HG03159 (cell line): ENCODE results near the gene PWWP2A.
"Not testable (repeated sequence)": the region's sequence is repeated elsewhere in the genome, so short reads cannot be mapped to it uniquely, and the experiment has no call there.

Experiments
- ATAC-seq: cut with Tn5 transposase; IDR thresholded peaks from one replicate; pipeline ENCODE4 v1.9.1; 2021; ENCODE audit warnings: mild to moderate bottlenecking, moderate library complexity; ENCODE audit not compliant: unreplicated experiment

The PWWP2A gene

DNA sequence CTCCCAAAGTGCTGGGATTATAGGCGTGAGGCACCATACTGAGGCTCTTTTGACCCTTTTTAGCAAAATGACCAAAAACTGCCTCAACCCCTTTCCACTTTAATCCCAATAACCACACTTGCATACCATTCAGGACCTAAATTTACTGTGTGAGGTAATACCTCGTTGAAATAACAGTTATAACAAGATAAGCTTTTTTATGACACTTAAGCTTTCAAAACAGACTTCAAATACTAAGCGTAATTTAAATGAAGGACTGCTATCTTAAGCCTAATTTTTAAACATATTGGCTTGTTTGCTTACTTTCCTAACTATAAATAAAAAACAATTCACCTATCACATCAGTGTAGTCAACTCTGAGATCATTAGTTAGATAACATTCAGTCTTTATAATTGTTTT, 37.8 kb downstream of the PWWP2A start:
- ATAC-seq: no peak

DNA sequence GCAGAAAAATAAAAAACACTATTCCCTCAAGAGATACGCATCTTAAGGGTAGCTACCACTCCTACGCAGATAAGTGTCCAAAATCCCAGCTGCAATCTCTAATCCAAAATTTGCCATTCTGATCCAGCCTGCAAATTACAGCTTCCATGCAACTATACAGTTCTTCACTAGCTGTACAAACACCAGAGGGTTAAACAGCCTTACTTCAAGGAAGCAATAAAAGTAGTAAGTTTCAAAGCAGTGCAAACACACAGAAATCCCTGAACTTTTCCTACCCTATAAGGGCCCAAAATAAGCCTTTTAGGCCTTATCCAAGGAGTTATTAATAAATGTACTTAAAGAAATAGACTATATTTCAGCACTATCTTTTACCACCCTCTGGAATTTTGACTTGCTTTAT, 39.5 kb downstream of the PWWP2A start:
- ATAC-seq: no peak

DNA sequence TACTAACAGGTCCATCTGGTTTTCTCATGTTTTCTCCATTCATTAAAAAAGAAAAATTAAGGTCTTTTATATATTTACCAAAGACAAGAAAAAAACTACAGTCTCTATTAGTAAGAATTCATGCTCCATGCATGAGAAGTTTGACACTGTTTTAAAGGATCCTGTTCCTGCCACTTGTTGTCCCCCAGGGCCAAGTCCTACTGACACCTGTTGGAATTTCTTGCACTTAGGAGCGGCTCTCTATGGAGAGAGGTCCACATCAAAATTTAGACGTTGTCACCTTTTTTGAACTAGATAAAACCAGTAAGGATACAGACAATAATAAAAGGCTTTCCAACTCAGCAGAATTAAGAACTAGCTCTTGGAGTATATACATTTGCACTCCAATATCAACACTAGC, 42.3 kb downstream of the PWWP2A start:
- ATAC-seq: no peak

DNA sequence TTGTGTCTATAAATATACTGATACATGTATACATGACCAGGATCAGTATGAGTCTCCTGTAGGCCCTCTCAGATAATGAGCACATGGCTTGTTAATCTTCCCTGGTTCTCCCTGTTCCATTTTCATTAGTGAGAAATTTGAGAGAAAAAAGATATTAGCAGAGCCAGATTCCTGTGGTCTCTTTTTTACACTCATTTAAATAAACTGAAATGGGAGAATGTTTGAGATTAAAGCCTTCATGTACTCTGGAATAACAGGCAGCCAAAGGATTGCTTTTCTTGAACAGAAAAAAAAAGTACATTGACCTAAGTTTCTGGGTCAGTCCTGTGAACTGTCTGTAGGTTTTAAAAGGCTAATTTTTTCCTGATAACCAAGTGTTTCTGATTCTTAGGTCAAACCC, 44.2 kb downstream of the PWWP2A start:
- ATAC-seq: no peak

GRCh38 chr5:160071916-160072315, 47.3 kb downstream of the PWWP2A start:
- ATAC-seq: no peak

DNA sequence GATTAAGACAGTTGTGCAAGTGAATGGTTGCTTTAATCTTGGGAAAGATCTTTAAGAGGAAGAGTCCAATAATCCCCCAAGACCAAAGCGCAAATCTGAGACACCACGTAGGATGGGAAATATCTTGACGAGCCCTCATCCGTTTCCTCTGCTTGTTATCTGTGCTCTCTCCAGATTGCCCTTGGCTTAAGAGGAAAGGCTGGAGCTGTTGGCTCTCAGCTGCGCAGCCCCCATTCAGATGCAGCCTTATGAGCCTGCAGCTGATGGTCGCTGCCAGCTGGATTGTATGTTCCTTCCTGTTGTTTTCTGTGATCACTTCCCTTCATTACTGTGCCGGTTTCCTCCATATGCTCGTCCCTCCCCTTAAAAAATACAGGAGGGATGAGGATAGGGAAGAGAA, 47.7 kb downstream of the PWWP2A start:
- no peak for ATAC-seq

- not testable (repeated sequence) for ATAC-seq
Measured at GRCh38 chr5:160069120-160069519, 50.1 kb downstream of the PWWP2A start.

DNA sequence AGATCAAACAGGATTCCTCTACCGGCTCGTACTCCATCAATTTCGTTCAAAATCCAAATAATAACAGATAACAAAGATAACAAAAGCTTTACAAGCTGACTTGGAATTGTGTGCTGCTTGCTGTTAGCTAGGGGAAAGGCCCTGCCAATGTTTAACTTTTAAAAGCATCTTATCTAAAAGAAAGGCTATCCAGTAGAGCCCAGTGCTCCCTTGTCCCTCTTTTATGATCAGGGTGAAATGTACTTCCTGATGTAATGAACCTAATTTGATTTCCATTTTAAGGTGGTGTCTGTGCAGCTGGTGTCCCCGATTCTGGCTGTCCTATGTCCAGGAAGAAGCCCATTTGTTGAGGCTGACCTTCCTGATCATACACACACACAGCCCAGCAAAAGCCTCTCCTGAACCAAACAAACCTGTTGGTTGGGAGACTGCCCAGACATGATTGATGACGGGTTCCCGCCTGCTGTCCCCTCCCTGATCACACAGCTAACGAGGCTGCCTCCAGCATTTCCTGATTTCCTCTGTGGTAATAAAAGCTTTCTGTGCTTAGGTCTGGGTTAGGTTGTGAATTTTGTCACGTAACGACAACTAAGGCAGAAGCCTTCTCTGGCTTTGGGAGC, 54.1 kb downstream of the PWWP2A start:
- ATAC-seq: no peak

GRCh38 chr5:160064417-160064810, 54.8 kb downstream of the PWWP2A start:
- ATAC-seq: no peak

GRCh38 chr5:160061770-160062169, 57.5 kb downstream of the PWWP2A start:
- no peak for ATAC-seq

GRCh38 chr5:160060001-160060400, 59.2 kb downstream of the PWWP2A start:
- no peak for ATAC-seq

DNA sequence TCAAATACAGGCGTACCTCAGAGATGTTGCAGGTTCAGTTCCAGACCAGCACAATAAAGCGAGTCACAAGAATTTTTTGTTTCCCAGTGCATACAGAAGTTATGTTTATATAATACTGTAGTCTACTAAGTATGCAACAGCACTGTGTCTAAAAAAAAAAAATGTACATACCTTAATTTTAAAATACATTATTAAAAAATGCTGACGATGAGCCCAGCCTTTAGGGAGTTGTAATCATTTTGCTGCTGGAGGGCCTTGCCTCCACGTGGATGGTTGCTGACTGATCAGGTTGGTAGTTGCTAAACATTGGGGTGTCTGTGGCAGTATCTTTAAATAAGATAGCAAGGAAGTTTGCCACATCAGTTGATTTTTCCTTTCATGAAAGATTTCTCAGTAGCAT, 62.0 kb downstream of the PWWP2A start:
- no peak for ATAC-seq

DNA sequence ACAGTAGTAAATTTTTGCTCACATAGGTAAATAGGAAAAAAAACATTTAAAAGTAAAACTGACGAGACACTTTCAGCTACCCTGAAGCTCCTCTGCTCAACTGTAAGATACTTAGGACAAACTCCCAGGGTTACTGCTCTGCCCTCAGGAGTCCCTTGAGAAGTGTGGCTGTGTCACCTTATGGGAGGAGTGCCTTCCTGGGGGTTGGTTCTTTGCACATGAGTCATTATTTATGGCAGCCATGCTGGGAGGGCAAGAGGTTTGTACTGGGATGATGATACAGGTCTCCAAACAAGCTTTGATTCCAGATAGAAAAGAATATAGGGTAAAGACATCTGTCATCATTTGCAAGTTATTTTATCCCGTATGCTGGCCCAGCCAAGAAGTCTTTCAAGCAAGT, 64.4 kb downstream of the PWWP2A start:
- no peak for ATAC-seq

DNA sequence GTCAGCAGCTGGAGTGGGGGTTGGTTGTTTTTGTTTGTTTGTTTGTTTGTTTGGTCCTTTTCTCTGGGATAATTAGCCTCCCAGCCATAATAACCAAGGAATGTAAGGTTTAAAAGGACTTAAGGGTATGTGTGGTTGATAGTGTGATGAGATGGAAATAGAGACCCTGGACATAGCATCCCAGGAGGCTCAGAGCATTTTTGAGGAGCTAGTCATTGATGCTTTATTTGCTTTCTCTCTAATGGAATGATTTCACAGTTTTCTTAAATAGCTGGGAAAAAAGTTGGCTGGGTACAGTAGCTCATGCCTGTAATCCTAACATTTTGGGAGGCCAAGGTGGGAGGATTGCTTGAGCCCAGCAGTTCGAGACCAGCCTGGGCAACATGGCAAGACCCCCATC, 65.2 kb downstream of the PWWP2A start:
- ATAC-seq: no peak

- ATAC-seq: no peak
Measured at GRCh38 chr5:160049099-160049498, 70.2 kb downstream of the PWWP2A start.

DNA sequence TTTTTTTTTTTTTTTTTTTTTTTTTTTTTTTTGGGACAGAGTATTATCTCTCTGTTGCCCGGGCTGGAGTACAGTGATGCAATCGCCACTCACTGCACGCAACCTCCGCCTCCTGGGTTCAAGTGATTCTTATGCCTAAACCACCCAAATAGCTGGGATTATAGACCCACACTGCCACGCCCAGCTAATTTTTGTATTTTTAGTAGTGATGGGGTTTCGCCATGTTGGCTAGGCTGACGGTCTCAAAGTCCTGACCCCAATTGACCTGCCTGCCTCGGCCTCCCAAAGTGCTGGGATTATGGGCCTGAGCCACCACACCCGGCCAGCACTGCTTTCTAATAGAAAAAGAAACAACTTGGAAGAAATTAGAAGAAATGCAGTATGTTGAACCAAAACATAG, 71.1 kb downstream of the PWWP2A start:
- ATAC-seq: no peak

GRCh38 chr5:160047423-160047822, 71.8 kb downstream of the PWWP2A start:
- ATAC-seq: no peak

DNA sequence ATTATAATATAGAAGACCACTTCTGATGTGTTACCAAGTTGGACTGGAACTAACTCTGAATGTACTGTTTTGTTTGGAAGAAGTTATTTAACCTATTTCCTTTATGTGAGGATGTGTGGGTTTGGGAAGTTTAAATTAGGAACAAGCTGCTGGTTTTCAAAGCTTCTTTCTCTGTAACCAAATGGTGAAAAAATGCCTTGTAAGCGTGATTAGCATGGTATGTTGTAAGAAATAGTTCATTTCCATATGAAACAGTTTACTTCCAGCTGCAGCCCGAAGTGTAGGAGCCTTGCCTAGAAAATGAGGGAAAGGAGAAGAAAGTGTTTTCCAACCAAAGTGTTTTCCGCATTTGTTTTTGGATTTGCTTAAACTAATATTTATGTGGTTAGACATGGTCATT, 74.3 kb downstream of the PWWP2A start:
- ATAC-seq: no peak

GRCh38 chr5:160044391-160044804, 74.9 kb downstream of the PWWP2A start:
- ATAC-seq: no peak

DNA sequence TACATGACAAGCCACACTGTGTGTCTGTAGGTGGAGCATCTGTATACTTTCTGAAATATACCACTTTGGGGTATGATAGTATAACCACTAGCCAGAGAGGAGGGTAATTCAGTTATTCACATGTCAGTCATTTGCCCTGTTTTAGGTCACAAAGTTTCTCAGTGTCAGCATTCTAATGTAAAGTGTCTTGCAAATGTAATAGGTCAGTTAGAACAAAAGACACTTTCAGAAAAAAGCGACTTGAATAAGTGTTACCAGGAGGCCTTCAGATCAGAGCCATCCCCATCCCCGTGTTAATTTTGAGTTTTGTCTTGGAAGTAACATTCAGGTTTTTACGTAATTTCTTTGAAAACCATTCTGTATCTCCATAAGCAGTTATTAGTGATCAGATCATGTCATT, 76.6 kb downstream of the PWWP2A start:
- no peak for ATAC-seq
